Measurements from ENCODE around the gene NPAS3.

GRCh38 chr14:33734387-33734786, 795.7 kb downstream of the NPAS3 start:
- TF ChIP-seq CTCF (IDR thresholded peaks at IDR 0.05), result no peak
- no peak for TF ChIP-seq POLR2A (IDR thresholded peaks at IDR 0.05)

Measured in uterus (tissue), 2 donors.